HepG2 (cell line): ENCODE data around the gene LY6G5B. TPM values are rescaled to one million over a fixed set of nuclear protein-coding genes. Genes with fewer than 3 reads are reported as not detected.

Source experiments
- CBX5 ChIP-seq: sonication (generic); formaldehyde crosslinking; IDR thresholded peaks from 2 replicates; pipeline ENCODE4 v1.4.0; 2020; ENCODE audit warnings: missing genetic modification reagents, borderline replicate concordance
- CCAR2 ChIP-seq: fragments of 200-400 bp; formaldehyde crosslinking; optimal IDR thresholded peaks from 2 replicates; pipeline ENCODE3; 2018; ENCODE audit warnings: low read depth, mild to moderate bottlenecking, low read length, moderate library complexity
- EP300 ChIP-seq, 3 experiments: sonication (generic) in 1 of 3; formaldehyde crosslinking in 1 of 3; IDR thresholded peaks; 2 replicates each; pipeline versions ENCODE4 v1.5.1 to v1.6.1; 2011 to 2020; ENCODE audit warnings: low read depth in 2 of 3, low read length in 2 of 3, borderline replicate concordance in 1 of 3, improper control_type of control experiment in 1 of 3, mild to moderate bottlenecking in 1 of 3, missing genetic modification reagents in 1 of 3, moderate library complexity in 1 of 3
- LCORL ChIP-seq, 2 experiments: fragments of 450-650 bp in 1 of 2; sonication (generic) in 1 of 2; formaldehyde crosslinking in 1 of 2; IDR thresholded peaks; 2 replicates each; pipeline versions ENCODE4 v1.5.0 to v1.6.1; 2017 to 2020; ENCODE audit warnings: antibody characterized with exemption in 1 of 2, missing genetic modification reagents in 1 of 2
- MTA1 ChIP-seq: sonication (generic); formaldehyde crosslinking; IDR thresholded peaks from 2 replicates; pipeline ENCODE4 v1.4.0; 2020; ENCODE audit warnings: missing genetic modification reagents, mild to moderate bottlenecking, borderline replicate concordance
- SKI ChIP-seq: fragments of 450-650 bp; IDR thresholded peaks from one replicate; pipeline ENCODE4 v1.6.1; 2018; ENCODE audit warnings: mild to moderate bottlenecking; ENCODE audit not compliant: partially characterized antibody
- TFDP1 ChIP-seq: IDR thresholded peaks from 2 replicates; pipeline ENCODE4 v1.6.1; 2016; ENCODE audit warnings: missing compliant biosample characterization, missing genetic modification reagents, borderline replicate concordance
- XRCC5 ChIP-seq: fragments of 200-400 bp; formaldehyde crosslinking; optimal IDR thresholded peaks from 2 replicates; pipeline ENCODE3; 2017; ENCODE audit warnings: mild to moderate bottlenecking, low read length
- ZBTB1 ChIP-seq: sonication (generic); formaldehyde crosslinking; IDR thresholded peaks from 2 replicates; pipeline ENCODE4 v1.4.0; 2020; ENCODE audit warnings: missing genetic modification reagents, borderline replicate concordance
- ZFX ChIP-seq: sonication (generic); formaldehyde crosslinking; IDR thresholded peaks from 2 replicates; pipeline ENCODE4 v1.4.0; 2020; ENCODE audit warnings: mild to moderate bottlenecking, low read depth, missing genetic modification reagents, moderate library complexity
- ZNF264 ChIP-seq: sonication (generic); formaldehyde crosslinking; IDR thresholded peaks from 2 replicates; pipeline ENCODE4 v1.4.0; 2020; ENCODE audit warnings: missing genetic modification reagents
- ZNF556 ChIP-seq: sonication (generic); formaldehyde crosslinking; IDR thresholded peaks from 2 replicates; pipeline ENCODE4 v1.4.0; 2020; ENCODE audit warnings: mild to moderate bottlenecking, missing genetic modification reagents, borderline replicate concordance
- ZNF687 ChIP-seq: sonication (generic); formaldehyde crosslinking; IDR thresholded peaks from 2 replicates; pipeline ENCODE4 v1.5.1; 2020; ENCODE audit warnings: mild to moderate bottlenecking, missing genetic modification reagents, moderate library complexity
- polyA plus RNA-seq, 8 experiments: library from polyadenylated mRNA; depleted of rRNA in 3 of 8; stranded (reverse) in 7 of 8; unstranded in 1 of 8; fragments of >200 nt; fragmentation: Illumina TruSeq in 4 of 8; extraction: Trizol in 4 of 8; gene quantifications; 2 replicates each; pipeline versions ENCODE4 v1.2.1 to v1.2.3, GENCODE V29; 2011 to 2016; ENCODE audit warnings: low read depth in 4 of 8, missing spikeins in 1 of 8, mixed read lengths in 1 of 8; ENCODE audit not compliant: insufficient read depth in 1 of 8
- total RNA-seq, 5 experiments: library from RNA; depleted of rRNA; stranded (reverse); fragments of >200 nt; fragmentation: Illumina TruSeq; extraction: Trizol; gene quantifications; 2 replicates each; pipeline ENCODE4 v1.2.3, GENCODE V29; 2016; ENCODE audit warnings: low read depth in 1 of 5
- TF ChIP-seq, protein P1 (sequence below): sonication (generic); formaldehyde crosslinking; IDR thresholded peaks from 2 replicates; pipeline ENCODE4 v1.9.0; 2022; ENCODE audit warnings: missing genetic modification reagents, mild to moderate bottlenecking, borderline replicate concordance
- TF ChIP-seq, protein P2 (sequence below): sonication (generic); formaldehyde crosslinking; IDR thresholded peaks from 2 replicates; pipeline ENCODE4 v1.4.0; 2020; ENCODE audit warnings: missing genetic modification reagents, borderline replicate concordance

The LY6G5B gene
- total and polyA plus RNA-seq, 2 of the 13 experiments (the other 11 are each of a cell fraction or from before 2014, with no cell fraction given) = 7.8 to 15.7 TPM

DNA sequence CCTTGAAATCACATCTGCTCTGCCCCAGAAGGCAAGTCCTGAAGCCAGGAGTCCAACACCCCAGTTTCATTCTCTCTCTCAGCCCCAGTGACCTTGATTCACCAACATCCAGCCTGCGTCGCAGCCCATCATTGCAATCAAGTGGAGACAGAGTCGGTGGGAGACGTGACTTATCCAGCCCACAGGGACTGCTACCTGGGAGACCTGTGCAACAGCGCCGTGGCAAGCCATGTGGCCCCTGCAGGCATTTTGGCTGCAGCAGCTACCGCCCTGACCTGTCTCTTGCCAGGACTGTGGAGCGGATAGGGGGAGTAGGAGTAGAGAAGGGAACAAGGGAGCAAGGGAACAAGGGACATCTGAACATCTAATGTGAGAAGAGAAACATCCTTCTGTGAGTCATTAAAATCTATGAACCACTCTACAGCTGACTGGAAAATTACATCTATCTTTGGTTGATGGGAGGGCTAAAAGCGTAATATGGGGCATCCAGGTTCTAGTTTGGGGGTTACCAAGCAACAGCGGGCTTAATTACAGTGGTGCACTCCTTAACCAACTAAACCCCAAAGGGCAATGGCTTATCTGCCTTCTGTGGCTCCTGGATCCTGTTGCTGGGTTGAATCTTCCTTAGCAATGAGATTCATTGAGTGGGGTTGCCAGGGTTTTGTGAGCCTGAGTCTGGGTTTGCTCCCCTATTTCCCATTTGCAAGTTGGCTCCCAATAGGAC is 47.9 kb downstream of the LY6G5B start (continued):
- peak; percentile 45; the same call in 1 of the 2 replicates for TF ChIP-seq ZFX
- TF ChIP-seq, protein P1, sequence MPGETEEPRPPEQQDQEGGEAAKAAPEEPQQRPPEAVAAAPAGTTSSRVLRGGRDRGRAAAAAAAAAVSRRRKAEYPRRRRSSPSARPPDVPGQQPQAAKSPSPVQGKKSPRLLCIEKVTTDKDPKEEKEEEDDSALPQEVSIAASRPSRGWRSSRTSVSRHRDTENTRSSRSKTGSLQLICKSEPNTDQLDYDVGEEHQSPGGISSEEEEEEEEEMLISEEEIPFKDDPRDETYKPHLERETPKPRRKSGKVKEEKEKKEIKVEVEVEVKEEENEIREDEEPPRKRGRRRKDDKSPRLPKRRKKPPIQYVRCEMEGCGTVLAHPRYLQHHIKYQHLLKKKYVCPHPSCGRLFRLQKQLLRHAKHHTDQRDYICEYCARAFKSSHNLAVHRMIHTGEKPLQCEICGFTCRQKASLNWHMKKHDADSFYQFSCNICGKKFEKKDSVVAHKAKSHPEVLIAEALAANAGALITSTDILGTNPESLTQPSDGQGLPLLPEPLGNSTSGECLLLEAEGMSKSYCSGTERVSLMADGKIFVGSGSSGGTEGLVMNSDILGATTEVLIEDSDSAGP = peak; percentile 71; the same call in 1 of the 2 replicates
- TF ChIP-seq LCORL (IDR thresholded peaks at IDR 0.05) = no peak
- peak; percentile 64 for TF ChIP-seq LCORL (CRISPR knock-in tag; IDR thresholded peaks at IDR 0.05)
- TF ChIP-seq ZBTB1 (CRISPR knock-in tag) = no peak
- no peak for TF ChIP-seq ZNF264
- peak; percentile 51; the same call in 1 of the 2 replicates for TF ChIP-seq MTA1 (CRISPR knock-in tag)
- peak; percentile 99 for TF ChIP-seq XRCC5
- peak; percentile 74; the same call in 1 of the 2 replicates for TF ChIP-seq CBX5 (CRISPR knock-in tag)
- TF ChIP-seq TFDP1 (CRISPR knock-in tag) = peak; percentile 37; the same call in 1 of the 2 replicates
- TF ChIP-seq CCAR2 = no peak
- TF ChIP-seq EP300 (IDR thresholded peaks at IDR 0.05; ENCODE audit: low read depth in 2 of 2, low read length in 2 of 2) = no peak
- TF ChIP-seq EP300 (CRISPR knock-in tag; IDR thresholded peaks at IDR 0.05; ENCODE audit: borderline replicate concordance) = 0 out of 2 replicates have a peak, but pooled peaks have one; percentile 25
- peak; percentile 27 for TF ChIP-seq SKI
- TF ChIP-seq, protein P2, sequence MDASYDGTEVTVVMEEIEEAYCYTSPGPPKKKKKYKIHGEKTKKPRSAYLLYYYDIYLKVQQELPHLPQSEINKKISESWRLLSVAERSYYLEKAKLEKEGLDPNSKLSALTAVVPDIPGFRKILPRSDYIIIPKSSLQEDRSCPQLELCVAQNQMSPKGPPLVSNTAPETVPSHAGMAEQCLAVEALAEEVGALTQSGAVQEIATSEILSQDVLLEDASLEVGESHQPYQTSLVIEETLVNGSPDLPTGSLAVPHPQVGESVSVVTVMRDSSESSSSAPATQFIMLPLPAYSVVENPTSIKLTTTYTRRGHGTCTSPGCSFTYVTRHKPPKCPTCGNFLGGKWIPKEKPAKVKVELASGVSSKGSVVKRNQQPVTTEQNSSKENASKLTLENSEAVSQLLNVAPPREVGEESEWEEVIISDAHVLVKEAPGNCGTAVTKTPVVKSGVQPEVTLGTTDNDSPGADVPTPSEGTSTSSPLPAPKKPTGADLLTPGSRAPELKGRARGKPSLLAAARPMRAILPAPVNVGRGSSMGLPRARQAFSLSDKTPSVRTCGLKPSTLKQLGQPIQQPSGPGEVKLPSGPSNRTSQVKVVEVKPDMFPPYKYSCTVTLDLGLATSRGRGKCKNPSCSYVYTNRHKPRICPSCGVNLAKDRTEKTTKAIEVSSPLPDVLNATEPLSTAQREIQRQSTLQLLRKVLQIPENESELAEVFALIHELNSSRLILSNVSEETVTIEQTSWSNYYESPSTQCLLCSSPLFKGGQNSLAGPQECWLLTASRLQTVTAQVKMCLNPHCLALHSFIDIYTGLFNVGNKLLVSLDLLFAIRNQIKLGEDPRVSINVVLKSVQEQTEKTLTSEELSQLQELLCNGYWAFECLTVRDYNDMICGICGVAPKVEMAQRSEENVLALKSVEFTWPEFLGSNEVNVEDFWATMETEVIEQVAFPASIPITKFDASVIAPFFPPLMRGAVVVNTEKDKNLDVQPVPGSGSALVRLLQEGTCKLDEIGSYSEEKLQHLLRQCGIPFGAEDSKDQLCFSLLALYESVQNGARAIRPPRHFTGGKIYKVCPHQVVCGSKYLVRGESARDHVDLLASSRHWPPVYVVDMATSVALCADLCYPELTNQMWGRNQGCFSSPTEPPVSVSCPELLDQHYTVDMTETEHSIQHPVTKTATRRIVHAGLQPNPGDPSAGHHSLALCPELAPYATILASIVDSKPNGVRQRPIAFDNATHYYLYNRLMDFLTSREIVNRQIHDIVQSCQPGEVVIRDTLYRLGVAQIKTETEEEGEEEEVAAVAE (CRISPR knock-in tag) = 0 out of 2 replicates have a peak, but pooled peaks have one; percentile 36
- no peak; the same call in 1 of the 2 replicates for TF ChIP-seq ZNF556 (CRISPR knock-in tag)
- TF ChIP-seq ZNF687 (CRISPR knock-in tag) = peak; percentile 71
